Measurements from ENCODE around the gene SF3A2.

GRCh38 chr19:2202366-2202765, 34.3 kb upstream of the SF3A2 start:
- TF ChIP-seq, protein P1, sequence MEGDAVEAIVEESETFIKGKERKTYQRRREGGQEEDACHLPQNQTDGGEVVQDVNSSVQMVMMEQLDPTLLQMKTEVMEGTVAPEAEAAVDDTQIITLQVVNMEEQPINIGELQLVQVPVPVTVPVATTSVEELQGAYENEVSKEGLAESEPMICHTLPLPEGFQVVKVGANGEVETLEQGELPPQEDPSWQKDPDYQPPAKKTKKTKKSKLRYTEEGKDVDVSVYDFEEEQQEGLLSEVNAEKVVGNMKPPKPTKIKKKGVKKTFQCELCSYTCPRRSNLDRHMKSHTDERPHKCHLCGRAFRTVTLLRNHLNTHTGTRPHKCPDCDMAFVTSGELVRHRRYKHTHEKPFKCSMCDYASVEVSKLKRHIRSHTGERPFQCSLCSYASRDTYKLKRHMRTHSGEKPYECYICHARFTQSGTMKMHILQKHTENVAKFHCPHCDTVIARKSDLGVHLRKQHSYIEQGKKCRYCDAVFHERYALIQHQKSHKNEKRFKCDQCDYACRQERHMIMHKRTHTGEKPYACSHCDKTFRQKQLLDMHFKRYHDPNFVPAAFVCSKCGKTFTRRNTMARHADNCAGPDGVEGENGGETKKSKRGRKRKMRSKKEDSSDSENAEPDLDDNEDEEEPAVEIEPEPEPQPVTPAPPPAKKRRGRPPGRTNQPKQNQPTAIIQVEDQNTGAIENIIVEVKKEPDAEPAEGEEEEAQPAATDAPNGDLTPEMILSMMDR (IDR thresholded peaks at IDR 0.05; ENCODE audit: low read depth, low read length) = no peak
- no peak for TF ChIP-seq MAX (IDR thresholded peaks at IDR 0.05; ENCODE audit: low read depth, low read length)
